Measurements from ENCODE around the gene TRAPPC5.

DNA sequence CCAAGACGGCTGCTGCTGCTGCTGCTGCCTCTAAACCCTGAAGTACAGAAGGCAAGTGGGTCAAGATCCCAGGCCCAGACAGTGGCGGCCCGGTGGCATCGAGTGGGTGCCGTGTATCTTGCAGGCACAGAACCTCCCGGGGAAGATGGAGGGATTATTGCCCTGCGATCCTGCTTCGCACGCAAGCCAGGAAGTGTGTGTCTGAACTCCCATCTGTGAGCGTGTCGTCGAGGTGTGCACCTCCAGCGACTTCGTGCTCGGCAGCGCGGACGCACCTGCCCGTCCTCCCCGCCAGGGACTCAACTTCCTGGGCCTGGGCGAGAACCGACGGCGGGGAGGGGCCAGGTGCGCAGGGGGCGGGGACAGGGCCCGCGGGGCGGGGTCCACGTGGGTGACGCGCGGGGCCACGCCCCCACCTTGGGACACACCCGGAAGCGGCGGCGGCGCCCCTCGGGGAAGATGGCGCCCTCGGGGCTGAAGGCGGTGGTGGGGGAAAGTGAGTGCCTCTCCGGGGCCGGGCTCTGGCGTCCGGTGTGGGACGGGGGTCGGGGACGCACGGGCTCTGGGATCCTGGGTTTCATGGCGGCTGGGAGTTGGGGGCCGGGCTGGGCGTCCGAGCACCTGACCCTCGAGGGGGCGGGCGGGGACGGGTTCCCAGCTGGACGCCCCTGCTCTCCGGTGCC, 43.8 kb upstream of the TRAPPC5 start, which contains the start of gene STXBP2:
- TF ChIP-seq FOXK2 (IDR thresholded peaks at IDR 0.05), result no peak
- TF ChIP-seq ZNF384 (IDR thresholded peaks at IDR 0.05), result no peak
- no peak for TF ChIP-seq SP1 (IDR thresholded peaks at IDR 0.05)
- TF ChIP-seq BHLHE40 (IDR thresholded peaks at IDR 0.05; ENCODE audit: borderline replicate concordance), result no peak
- no peak for TF ChIP-seq FOXA1 (IDR thresholded peaks at IDR 0.05)
- TF ChIP-seq CTBP1 (IDR thresholded peaks at IDR 0.05; ENCODE audit: borderline replicate concordance), result no peak
- no peak for TF ChIP-seq LEF1 (IDR thresholded peaks at IDR 0.05; ENCODE audit: borderline replicate concordance)
- no peak for TF ChIP-seq ARNT (IDR thresholded peaks at IDR 0.05)

Measured in HEK293T (cell line).